Mammary epithelial cell (primary cell): ENCODE data around the gene CFAP221.

Source experiments
- EZH2 ChIP-seq: IDR thresholded peaks from 2 replicates; pipeline ENCODE4 v1.6.1; 2012; ENCODE audit warnings: low read length, inconsistent platforms, borderline replicate concordance
- TF ChIP-seq, protein P1 (sequence below), 2 donors: IDR thresholded peaks in 1 of 2; conservative IDR thresholded peaks in 1 of 2; 2 replicates each; pipeline ENCODE4 v1.5.1; 2011 to 2012; ENCODE audit warnings: inconsistent platforms in 2 of 2, low read length in 2 of 2, mild to moderate bottlenecking in 2 of 2, control low read depth in 1 of 2, low read depth in 1 of 2; ENCODE audit not compliant: insufficient read depth in 1 of 2; ENCODE audit errors: extremely low read depth in 1 of 2

GRCh38 chr2:119549241-119549640 lies 5.0 kb downstream of the CFAP221 start:
- TF ChIP-seq, protein P1, sequence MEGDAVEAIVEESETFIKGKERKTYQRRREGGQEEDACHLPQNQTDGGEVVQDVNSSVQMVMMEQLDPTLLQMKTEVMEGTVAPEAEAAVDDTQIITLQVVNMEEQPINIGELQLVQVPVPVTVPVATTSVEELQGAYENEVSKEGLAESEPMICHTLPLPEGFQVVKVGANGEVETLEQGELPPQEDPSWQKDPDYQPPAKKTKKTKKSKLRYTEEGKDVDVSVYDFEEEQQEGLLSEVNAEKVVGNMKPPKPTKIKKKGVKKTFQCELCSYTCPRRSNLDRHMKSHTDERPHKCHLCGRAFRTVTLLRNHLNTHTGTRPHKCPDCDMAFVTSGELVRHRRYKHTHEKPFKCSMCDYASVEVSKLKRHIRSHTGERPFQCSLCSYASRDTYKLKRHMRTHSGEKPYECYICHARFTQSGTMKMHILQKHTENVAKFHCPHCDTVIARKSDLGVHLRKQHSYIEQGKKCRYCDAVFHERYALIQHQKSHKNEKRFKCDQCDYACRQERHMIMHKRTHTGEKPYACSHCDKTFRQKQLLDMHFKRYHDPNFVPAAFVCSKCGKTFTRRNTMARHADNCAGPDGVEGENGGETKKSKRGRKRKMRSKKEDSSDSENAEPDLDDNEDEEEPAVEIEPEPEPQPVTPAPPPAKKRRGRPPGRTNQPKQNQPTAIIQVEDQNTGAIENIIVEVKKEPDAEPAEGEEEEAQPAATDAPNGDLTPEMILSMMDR (conservative IDR thresholded peaks at IDR 0.05 in 1 of 2, IDR thresholded peaks at IDR 0.05 in 1 of 2; ENCODE audit: extremely low read depth in 1 of 2, insufficient read depth in 1 of 2, low read depth in 1 of 2, low read length in 2 of 2): no peak
- TF ChIP-seq EZH2: no peak
